ENCODE results near the gene ACOT11. TPM values are rescaled to one million over a fixed set of nuclear protein-coding genes. Genes with fewer than 3 reads are reported as not detected.
"Not testable (repeated sequence)": the region's sequence is repeated elsewhere in the genome, so short reads cannot be mapped to it uniquely, and the experiment has no call there.

ACOT11 gene
- total RNA-seq, 1 donor from 2014 or later, result 43.4 TPM

GRCh38 chr1:54615531-54616279 lies 67.7 kb downstream of the ACOT11 start:
- peak; percentile 29 for ATAC-seq

GRCh38 chr1:54619749-54620148 lies 71.7 kb downstream of the ACOT11 start:
- ATAC-seq (no peak), DNase-seq (ENCODE audit: missing footprints) (no peak)
- intact Hi-C loops (cut with DNase I), result no loop called here

More at GRCh38 chr1:54615531-54616279, 67.7 kb downstream of the ACOT11 start:
- no peak for DNase-seq (ENCODE audit: missing footprints)
- intact Hi-C loops (cut with DNase I), result no loop called here

- DNase-seq (ENCODE audit: missing footprints) (no peak), ATAC-seq (peak; percentile 59)
- intact Hi-C loops (cut with DNase I), result no loop called here
These were observed 75.4 kb downstream of the ACOT11 start, which contains the start of gene FAM151A for GRCh38 chr1:54623216-54624007. FAM151A (minus strand) TSS chr1:54623525; CDS start chr1:54623395, 130 bp downstream.

DNA sequence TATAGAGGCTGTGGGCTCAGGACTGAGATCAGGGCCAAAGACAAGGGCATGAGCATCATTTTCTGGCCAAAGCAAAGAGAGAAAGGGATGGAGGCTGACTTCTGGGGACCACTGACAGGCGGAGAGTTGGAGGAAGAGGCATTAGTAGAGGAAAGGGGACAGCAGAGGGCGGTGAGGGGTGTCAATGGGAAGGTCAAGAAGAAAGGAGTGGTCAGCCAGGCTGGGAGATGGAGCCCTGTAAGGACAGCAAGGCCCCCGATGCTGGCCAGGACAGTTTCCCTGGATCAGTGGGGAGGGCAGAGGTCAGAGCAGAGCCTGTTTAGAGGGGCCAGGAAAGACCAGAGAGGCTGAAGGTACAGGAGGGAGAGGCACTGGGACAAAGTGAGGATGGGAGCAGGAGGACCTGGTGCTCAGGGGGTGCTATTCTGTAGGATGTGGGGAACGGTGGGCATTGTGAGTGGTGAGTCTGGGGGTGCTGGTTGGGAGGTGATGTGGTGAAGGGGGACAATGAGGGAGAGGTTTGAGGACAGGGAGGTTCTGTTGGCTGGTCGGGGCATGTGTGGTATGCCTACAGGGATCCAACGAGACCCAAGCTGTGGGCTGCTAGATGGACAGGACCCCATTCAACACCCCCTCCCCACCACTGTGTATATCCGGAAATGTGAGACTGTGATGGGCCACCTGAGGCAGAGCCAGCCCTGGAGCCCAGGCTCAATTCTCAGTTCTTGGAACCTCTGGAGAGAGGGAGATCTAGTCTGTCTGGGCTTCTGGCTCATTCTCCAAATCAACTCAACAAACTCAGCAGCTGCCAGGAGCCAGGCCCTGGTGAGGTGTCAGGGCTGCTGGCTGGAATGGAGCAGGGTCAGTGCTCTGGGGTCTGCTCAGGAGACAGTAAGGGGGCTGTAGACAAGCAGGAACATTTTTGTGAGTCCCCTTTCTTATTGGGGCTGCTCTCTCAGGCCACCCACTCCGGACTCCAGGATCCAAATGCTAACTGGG lies 76.7 kb downstream of the ACOT11 start:
- ATAC-seq (peak; percentile 54), DNase-seq (ENCODE audit: missing footprints) (no peak)
- intact Hi-C loops (cut with DNase I), result no loop called here

DNA sequence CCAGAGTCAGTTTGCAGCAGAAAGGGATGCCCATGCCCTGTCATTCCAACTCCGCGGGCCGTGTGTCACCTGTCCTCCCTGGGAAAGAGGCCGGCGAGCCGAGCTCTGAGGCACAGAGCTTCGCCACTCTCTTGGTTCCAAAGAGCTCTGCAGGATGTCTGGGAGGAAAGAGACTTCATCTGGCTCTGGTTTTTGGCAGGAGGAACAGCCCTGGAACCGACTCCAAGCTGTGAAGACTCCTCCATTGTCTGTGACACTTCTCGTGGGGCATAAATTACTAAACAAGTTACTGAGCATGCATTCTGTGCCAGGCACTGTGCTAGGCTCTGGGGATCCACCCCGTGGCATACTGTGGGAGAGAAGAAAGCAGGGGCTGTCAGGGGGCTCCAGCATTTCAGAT lies 79.2 kb downstream of the ACOT11 start:
- intact Hi-C loops (cut with DNase I), result no loop called here
- ATAC-seq (no peak), DNase-seq (ENCODE audit: missing footprints) (no peak)

DNA sequence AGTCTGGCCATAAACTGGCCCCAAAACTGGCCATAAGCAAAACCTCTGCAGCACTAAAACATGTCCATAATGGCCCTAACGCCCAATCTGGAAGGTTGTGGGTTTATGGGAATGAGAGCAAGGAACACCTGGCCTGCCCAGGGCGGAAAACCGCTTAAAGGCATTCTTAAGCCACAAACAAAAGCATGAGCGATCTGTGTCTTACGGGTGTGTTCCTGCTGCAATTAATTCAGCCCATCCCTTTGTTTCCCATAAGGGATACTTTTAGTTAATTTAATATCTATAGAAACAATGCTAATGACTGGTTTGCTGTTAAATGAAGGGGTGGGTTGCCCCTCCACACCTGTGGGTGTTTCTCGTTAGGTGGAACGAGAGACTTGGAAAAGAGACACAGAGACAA lies 87.8 kb downstream of the ACOT11 start:
- not testable (repeated sequence) for DNase-seq (ENCODE audit: missing footprints)

GRCh38 chr1:54636461-54637446 lies 88.7 kb downstream of the ACOT11 start:
- DNase-seq (ENCODE audit: missing footprints); intact Hi-C loops (cut with DNase I); ATAC-seq: not testable (repeated sequence)

More for the DNA sequence above, 87.8 kb downstream of the ACOT11 start:
- intact Hi-C loops (cut with DNase I); ATAC-seq: not testable (repeated sequence)

DNA sequence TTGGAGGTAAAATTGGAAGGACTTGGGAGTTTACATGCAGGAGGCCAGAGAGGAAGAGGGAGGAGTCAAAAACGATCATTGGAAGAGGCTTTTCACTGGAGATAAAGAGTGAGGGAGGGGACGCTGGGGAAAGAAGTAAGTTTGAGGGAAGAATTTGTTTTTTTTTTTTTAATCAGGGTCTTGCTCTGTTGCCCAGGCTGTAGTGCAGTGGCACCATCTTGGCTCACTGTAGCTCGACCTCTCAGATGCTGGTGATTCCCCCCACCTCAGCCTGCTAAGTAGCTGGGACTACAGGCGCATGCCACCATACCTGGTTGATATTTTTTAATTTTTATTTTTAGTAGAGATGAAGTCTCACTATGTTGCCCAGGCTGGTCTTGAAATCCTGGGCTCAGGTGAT lies 92.3 kb downstream of the ACOT11 start:
- intact Hi-C loops (cut with DNase I), result no loop called here
- no peak for ATAC-seq
- DNase-seq (ENCODE audit: missing footprints), result no peak

GRCh38 chr1:54640863-54641836 lies 93.1 kb downstream of the ACOT11 start, which contains the start of gene MROH7:
MROH7 (plus strand) TSS chr1:54641786; CDS start chr1:54652927, 11,141 bp downstream.
- no peak for DNase-seq (ENCODE audit: missing footprints)
- intact Hi-C loops (cut with DNase I), result no loop called here
- ATAC-seq, result no peak

DNA sequence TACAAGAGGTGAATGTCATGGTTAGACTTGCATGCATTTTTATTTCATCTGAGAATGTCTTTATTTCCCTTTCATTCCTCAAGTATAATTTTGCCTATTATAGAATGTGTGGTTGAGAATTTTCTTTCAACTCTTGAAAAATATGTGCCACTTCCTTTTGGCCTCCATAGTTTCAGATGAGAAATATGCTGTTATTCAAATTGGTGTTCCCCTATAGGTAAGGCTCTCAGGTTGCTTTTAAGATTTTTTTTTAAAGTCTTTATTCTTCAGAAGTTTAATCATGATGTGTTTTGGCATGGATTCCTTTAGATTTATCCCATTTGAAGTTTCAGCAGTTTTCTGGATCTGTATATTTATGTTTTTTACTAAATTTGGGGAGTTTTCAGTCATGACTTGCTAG lies 95.7 kb downstream of the ACOT11 start:
- intact Hi-C loops (cut with DNase I), result no loop called here

DNA sequence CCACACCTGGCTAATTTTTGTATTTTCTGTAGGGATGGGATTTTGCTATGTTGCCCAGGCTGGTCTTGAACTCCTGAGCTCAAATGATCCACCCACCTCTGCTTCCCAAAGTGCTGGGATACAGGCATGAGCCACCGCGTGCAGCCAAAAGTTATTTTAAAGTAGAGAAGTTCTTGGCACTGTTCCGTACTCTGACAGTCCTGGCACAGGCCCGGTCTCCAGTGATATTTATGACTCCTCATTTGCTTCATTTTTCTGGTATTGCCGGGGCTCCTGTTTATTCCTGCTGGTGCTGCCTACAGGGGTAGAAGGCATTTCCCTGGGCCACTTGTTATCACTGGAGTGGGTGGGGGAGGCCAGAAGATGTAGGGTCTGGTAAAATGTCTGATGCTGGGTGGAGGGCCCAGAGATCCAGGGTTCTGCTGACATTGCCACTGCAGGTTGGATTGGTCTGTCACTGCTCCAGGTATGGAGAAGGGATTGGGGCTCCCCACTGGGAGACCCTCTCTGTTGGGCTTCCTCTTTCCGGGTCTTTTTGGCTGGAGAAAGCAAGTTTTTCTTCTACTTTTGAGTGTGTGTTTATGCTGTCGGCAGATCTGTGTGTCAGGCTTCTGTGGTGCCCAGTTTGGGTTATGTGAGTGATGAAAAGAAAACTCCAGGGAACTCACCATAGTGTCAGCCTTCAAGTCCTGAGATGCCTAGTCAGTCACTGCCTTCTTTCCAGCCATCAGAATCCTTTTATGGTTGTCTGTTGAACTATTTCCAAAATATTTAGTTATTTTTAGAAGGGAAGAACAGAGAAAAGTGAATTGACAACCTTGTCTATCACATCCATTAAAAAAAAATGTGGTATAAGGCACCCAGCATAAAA lies 98.0 kb downstream of the ACOT11 start:
- ATAC-seq, result peak; percentile 82
- DNase-seq (ENCODE audit: missing footprints), result no peak
- intact Hi-C loops (cut with DNase I), result loop anchor here (1.0 kb wide), 1 partner anchor 98 kb away; the partner anchor contains the start of gene ACOT11

More for the DNA sequence above, 95.7 kb downstream of the ACOT11 start:
- DNase-seq (ENCODE audit: missing footprints), result no peak
- ATAC-seq, result no peak

GRCh38 chr1:54649130-54649898 lies 101.3 kb downstream of the ACOT11 start:
- DNase-seq (ENCODE audit: missing footprints), result no peak
- ATAC-seq, result no peak
- intact Hi-C loops (cut with DNase I), result no loop called here

DNA sequence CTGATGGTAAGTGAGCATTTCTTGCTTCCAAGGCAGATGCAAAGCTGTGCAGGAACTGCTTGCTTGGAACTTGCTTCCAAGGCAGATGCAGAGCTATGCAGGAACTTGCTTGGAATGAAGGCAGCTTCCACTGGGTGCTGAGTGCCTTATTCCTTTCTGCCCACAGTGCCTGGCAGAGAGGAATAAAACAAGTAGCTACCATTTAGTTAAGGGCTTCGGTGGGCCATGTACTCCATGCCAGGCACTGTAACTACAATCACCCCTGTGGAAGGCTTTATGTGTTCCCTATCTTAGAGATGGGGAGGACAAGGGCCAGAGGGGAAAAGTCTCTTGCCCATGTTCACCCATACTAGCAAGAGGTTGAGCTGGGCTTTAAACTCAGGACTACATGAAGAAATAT lies 101.9 kb downstream of the ACOT11 start:
- ATAC-seq, result no peak
- intact Hi-C loops (cut with DNase I), result no loop called here
- DNase-seq (ENCODE audit: missing footprints), result no peak

DNA sequence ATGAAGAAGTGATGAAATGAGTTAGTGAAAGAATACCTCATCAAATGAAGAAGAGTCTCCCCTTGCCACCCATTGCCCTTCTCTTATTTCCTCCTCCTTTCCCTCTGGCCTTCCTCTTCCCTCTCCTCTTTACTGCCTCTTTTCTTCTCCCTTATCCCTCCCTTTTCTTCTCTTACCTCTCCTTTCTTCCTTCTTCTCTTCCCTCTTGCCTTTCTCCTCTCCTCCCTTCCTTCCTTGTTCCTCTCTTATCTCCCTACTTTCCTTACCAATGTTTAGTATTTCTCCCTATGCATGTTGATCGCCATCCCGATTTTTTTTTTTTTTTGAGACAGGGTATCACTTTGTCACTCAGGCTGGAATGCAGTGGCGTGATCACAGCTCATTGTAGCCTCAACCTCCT lies 102.4 kb downstream of the ACOT11 start:
- ATAC-seq (no peak), DNase-seq (ENCODE audit: missing footprints) (no peak)
- intact Hi-C loops (cut with DNase I), result no loop called here

- DNase-seq (ENCODE audit: missing footprints), result no peak
- ATAC-seq, result no peak
- intact Hi-C loops (cut with DNase I), result no loop called here
These were observed 103.6 kb downstream of the ACOT11 start for GRCh38 chr1:54651608-54652007.

Measured in Right ventricle myocardium inferior (tissue), 1 donor.